Gastrocnemius medialis (tissue), 4 donors: ENCODE measurements around the gene SEC61G. TPM values are rescaled to one million over a fixed set of nuclear protein-coding genes. Genes with fewer than 3 reads are reported as not detected.

Experiments used
- ATAC-seq, 2 donors: fragments of 150-250 bp; one replicate each; pipeline ENCODE4 v1.9.1; 2016
- DNase-seq, 2 donors: peaks; one replicate each; pipeline ENCODE4 v3.0.0-alpha.2; 2019
- H3K27ac ChIP-seq, 4 donors: fragments of 200-600 bp; sonication (generic); 1 replicate in 1 of 4; 2 replicates in 3 of 4; pipeline ENCODE4 v1.5.1; 2016 to 2018; ENCODE audit warnings: mild to moderate bottlenecking in 2 of 4, moderate library complexity in 1 of 4
- H3K27me3 ChIP-seq, 3 donors: fragments of 200-600 bp; sonication (generic) in 2 of 3; 1 replicate in 1 of 3; 2 replicates in 2 of 3; pipeline versions ENCODE4 v1.5.1 to v1.6.0; 2016 to 2019; ENCODE audit warnings: mild to moderate bottlenecking in 1 of 3, moderate library complexity in 1 of 3
- H3K36me3 ChIP-seq, 2 donors: fragments of 200-600 bp; sonication (generic) in 1 of 2; one replicate each; pipeline ENCODE4 v1.5.1; 2017 to 2018
- H3K4me1 ChIP-seq, 2 donors: fragments of 200-600 bp; sonication (generic) in 1 of 2; one replicate each; pipeline ENCODE4 v1.5.1; 2016 to 2017; ENCODE audit warnings: mild to moderate bottlenecking in 2 of 2
- H3K4me3 ChIP-seq, 4 donors: fragments of 200-600 bp; sonication (generic) in 3 of 4; 1 replicate in 1 of 4; 2 replicates in 3 of 4; pipeline ENCODE4 v1.5.1; 2016 to 2019; ENCODE audit warnings: mild to moderate bottlenecking in 2 of 4
- H3K9me3 ChIP-seq, 3 donors: fragments of 200-600 bp; sonication (generic) in 2 of 3; 1 replicate in 1 of 3; 2 replicates in 2 of 3; pipeline ENCODE4 v1.5.1; 2016 to 2019
- POLR2A ChIP-seq, 2 donors: fragments of 450-650 bp; IDR thresholded peaks; one replicate each; pipeline ENCODE4 v1.6.1; 2017; ENCODE audit warnings: antibody characterized with exemption in 2 of 2, mild to moderate bottlenecking in 2 of 2, moderate library complexity in 2 of 2
- in situ Hi-C, 4 donors: fragments of 200-750 bp; cut with MboI; loops; one replicate each; pipeline versions ENCODE4 v1.15.0 to v1.8.0; 2017; ENCODE audit warnings: low sequenced_read_pairs in 4 of 4
- intact Hi-C: fragments of 100-400 bp; cut with DNase I; formaldehyde crosslinking; loops from one replicate; pipeline ENCODE4 v1.15.1; 2023; ENCODE audit warnings: low total_unique reads
- total RNA-seq, 4 donors: library from RNA; depleted of rRNA; stranded (reverse); fragments of >200 nt; gene quantifications; one replicate each; pipeline versions ENCODE4 v1.1.0 to v1.2.3, GENCODE V29; 2016
- TF ChIP-seq, protein P1 (sequence below), 5 experiments: fragments of 450-650 bp in 3 of 5; fragments of 200-600 bp in 2 of 5; sonication (generic) in 2 of 5; IDR thresholded peaks in 4 of 5; conservative IDR thresholded peaks in 1 of 5; 1 replicate in 4 of 5; 2 replicates in 1 of 5; pipeline ENCODE4 v1.5.1; 2016 to 2019; ENCODE audit warnings: antibody characterized with exemption in 5 of 5, mild to moderate bottlenecking in 3 of 5, moderate library complexity in 3 of 5

SEC61G gene
- total RNA-seq, 4 donors from 2014 or later, result 133 to 292 (median 165) TPM

DNA sequence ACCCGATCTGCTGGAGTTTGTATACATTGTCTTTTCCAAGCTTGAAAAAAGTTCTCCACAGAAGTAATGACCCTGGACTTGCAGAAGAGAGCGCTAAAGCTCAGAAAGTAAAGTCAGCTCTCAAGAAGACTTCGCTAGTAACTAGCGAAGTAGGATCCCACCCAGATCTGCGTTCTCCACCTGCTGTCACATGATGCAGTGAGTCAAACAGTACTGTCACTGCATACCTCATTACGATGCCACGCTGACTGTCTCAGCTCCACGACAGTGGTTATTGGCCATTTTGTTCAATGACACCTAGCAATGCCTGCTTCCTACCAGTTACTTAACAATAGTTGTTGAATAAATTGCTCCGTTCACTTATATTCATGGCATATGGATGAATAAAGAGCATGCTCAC lies 29.7 kb upstream of the SEC61G start:
- Histone ChIP-seq H3K9me3 (no peaks in the 10 kb centered on the region), H3K27me3 (no peaks in the 10 kb centered on the region), H3K4me1 (peaks cover 2 to 7% of the 10 kb centered on the region in 2 donors), H3K36me3 (no peaks in the 10 kb centered on the region), H3K4me3 (no peak overlapping the region), H3K27ac (no peak overlapping the region)
- ATAC-seq, result peak; percentile 91 to 98
- no peak for TF ChIP-seq POLR2A (IDR thresholded peaks at IDR 0.05)
- TF ChIP-seq, protein P1, sequence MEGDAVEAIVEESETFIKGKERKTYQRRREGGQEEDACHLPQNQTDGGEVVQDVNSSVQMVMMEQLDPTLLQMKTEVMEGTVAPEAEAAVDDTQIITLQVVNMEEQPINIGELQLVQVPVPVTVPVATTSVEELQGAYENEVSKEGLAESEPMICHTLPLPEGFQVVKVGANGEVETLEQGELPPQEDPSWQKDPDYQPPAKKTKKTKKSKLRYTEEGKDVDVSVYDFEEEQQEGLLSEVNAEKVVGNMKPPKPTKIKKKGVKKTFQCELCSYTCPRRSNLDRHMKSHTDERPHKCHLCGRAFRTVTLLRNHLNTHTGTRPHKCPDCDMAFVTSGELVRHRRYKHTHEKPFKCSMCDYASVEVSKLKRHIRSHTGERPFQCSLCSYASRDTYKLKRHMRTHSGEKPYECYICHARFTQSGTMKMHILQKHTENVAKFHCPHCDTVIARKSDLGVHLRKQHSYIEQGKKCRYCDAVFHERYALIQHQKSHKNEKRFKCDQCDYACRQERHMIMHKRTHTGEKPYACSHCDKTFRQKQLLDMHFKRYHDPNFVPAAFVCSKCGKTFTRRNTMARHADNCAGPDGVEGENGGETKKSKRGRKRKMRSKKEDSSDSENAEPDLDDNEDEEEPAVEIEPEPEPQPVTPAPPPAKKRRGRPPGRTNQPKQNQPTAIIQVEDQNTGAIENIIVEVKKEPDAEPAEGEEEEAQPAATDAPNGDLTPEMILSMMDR (IDR thresholded peaks at IDR 0.05 in 4 of 5, conservative IDR thresholded peaks at IDR 0.05 in 1 of 5), result peak; percentile 32 to 68 (median 55)
- intact Hi-C loops (loop anchor here (1.0 to 5.0 kb wide), 3 partner anchors 14 to 467 kb away; partner anchors contain the start of gene EGFR), in situ Hi-C loops (loop anchor here in 1 of 4 donors (10.0 to 25.0 kb wide), 2 partner anchors 56 to 224 kb away; partner anchors contain the start of gene EGFR)
- DNase-seq, result peak in 1 of 2 donors; percentile 51

DNA sequence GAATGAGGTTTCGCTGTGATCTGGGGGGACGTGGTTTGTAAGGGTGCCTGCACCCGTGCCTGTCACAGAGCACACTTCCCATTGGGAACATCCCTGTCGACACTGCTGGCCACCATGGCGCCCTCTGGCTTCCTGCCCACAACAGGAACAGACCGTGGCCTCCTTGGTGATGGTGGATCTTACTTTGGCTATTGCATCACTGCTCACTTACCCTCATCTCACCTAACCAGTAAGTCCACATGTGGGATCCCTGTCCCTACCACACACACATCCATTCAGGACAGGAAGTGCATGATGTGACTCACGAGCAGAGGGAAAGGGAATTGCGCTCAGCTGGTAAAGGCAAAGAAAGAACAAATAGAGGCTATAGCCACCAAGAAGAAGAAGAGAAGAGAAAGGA lies 26.2 kb upstream of the SEC61G start:
- H3K9me3 ChIP-seq, result no peaks in the 10 kb centered on the region
- H3K27ac ChIP-seq, result no peak overlapping the region
- in situ Hi-C loops (loop anchor here in 1 of 4 donors (10.0 to 25.0 kb wide), 2 partner anchors 60 to 227 kb away; partner anchors contain the start of gene EGFR), intact Hi-C loops (loop anchor here (5.0 kb wide), 1 partner anchor 232 kb away; the partner anchor contains the start of gene EGFR)
- no peak for DNase-seq
- H3K27me3 ChIP-seq, result no peaks in the 10 kb centered on the region
- TF ChIP-seq, protein P1 (IDR thresholded peaks at IDR 0.05 in 4 of 5, conservative IDR thresholded peaks at IDR 0.05 in 1 of 5), result no peak
- no peak for TF ChIP-seq POLR2A (IDR thresholded peaks at IDR 0.05)
- no peak overlapping the region for H3K4me3 ChIP-seq
- peaks cover 2 to 7% of the 10 kb centered on the region in 2 donors for H3K4me1 ChIP-seq
- ATAC-seq, result no peak
- no peaks in the 10 kb centered on the region for H3K36me3 ChIP-seq

DNA sequence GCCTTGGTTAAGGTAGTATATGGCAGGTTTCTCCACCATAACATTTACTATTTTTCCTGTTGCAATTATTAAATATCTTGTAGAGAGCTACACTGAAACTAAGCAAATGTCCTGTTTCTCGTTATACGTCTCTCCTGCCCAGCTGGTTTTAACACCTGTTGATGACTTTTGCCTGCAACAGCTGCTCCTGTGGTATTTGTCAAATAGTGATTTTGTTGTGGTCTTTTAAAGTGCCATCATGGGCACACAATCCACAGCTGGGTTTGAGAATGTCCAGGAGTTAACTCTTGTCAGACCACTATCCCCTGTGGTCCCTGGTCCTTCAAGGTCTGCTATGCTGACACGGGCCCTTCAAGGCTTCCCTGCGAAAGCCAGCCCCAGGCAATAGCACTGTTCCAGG lies 24.9 kb upstream of the SEC61G start:
- no peak overlapping the region for H3K4me3 ChIP-seq
- H3K36me3 ChIP-seq, result no peaks in the 10 kb centered on the region
- H3K27ac ChIP-seq, result no peak overlapping the region
- no peak for ATAC-seq
- TF ChIP-seq, protein P1 (IDR thresholded peaks at IDR 0.05 in 4 of 5, conservative IDR thresholded peaks at IDR 0.05 in 1 of 5), result no peak
- TF ChIP-seq POLR2A (IDR thresholded peaks at IDR 0.05), result no peak
- no peak for DNase-seq
- in situ Hi-C loops (loop anchor here in 2 of 4 donors (5.0 to 25.0 kb wide), 3 partner anchors 61 to 468 kb away; partner anchors contain the start of gene EGFR (in 1 of the 2)), intact Hi-C loops (no loop called here)
- H3K9me3 ChIP-seq, result no peaks in the 10 kb centered on the region
- no peaks in the 10 kb centered on the region for H3K27me3 ChIP-seq
- peaks cover 2 to 6% of the 10 kb centered on the region in 2 donors for H3K4me1 ChIP-seq

DNA sequence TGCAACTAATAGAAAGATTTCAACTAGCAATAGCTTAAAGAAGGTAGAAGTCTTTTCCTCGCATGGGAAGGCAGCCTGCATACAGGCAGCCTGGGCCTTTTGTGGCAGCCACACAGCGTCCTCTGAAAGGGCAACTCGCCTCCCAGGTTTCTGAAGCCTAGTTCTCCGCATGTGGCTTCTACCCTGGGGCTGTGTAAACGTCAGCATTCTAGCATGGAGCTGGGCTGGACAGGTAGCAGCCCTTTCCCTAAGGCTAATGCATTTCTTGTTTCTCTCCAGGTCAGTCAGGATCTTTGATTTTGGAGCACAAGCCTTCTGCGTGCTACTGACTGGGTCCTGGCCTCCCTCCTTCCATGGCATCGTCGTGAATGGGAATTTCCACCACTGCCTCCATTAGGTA lies 23.8 kb upstream of the SEC61G start:
- no peaks in the 10 kb centered on the region for H3K36me3 ChIP-seq
- DNase-seq (no peak), ATAC-seq (no peak)
- no peaks in the 10 kb centered on the region for H3K9me3 ChIP-seq
- no peak overlapping the region for H3K4me3 ChIP-seq
- no peaks in the 10 kb centered on the region for H3K27me3 ChIP-seq
- intact Hi-C loops (no loop called here), in situ Hi-C loops (loop anchor here in 2 of 4 donors (5.0 to 25.0 kb wide), 3 partner anchors 62 to 469 kb away; partner anchors contain the start of gene EGFR (in 1 of the 2))
- TF ChIP-seq POLR2A (IDR thresholded peaks at IDR 0.05), result no peak
- TF ChIP-seq, protein P1 (IDR thresholded peaks at IDR 0.05 in 4 of 5, conservative IDR thresholded peaks at IDR 0.05 in 1 of 5), result no peak
- H3K4me1 ChIP-seq, result no peaks in the 10 kb centered on the region
- no peak overlapping the region for H3K27ac ChIP-seq
